HG03571 (cell line): ENCODE measurements around the gene TPSB2.
"Not testable (repeated sequence)": the region's sequence is repeated elsewhere in the genome, so short reads cannot be mapped to it uniquely, and the experiment has no call there.

ENCODE experiments used
- ATAC-seq: cut with Tn5 transposase; IDR thresholded peaks from one replicate; pipeline ENCODE4 v1.9.1; 2021; ENCODE audit not compliant: unreplicated experiment

TPSB2 gene

GRCh38 chr16:1185460-1186207 is 44.4 kb downstream of the TPSB2 start:
- not testable (repeated sequence) for ATAC-seq

- ATAC-seq, result no peak
Measured at GRCh38 chr16:1184980-1185379, 45.0 kb downstream of the TPSB2 start.

- ATAC-seq, result no peak
Measured at GRCh38 chr16:1184156-1184868, 45.7 kb downstream of the TPSB2 start.

- no peak for ATAC-seq
Measured at GRCh38 chr16:1182950-1183907, 46.8 kb downstream of the TPSB2 start.

- no peak for ATAC-seq
Measured at GRCh38 chr16:1182316-1182671, 47.7 kb downstream of the TPSB2 start.

GRCh38 chr16:1181404-1182315 is 48.3 kb downstream of the TPSB2 start:
- ATAC-seq, result no peak

GRCh38 chr16:1180549-1181403 is 49.2 kb downstream of the TPSB2 start:
- no peak for ATAC-seq
